ENCODE data around the gene CLSTN3. TPM values are rescaled to one million over a fixed set of nuclear protein-coding genes. Genes with fewer than 3 reads are reported as not detected.

CLSTN3 gene
- total RNA-seq, 4 donors from 2014 or later: 22.1 to 41.1 (median 31.7) TPM

Other genes starting within 250 kb of the CLSTN3 start
- 10 to 100 TPM in 1 of 4 donors, 1 to 10 TPM in 3; 6.4 to 11.5 (median 8.2) TPM for gene LRRC23, start 225.5 kb upstream of the CLSTN3 start, total RNA-seq
- gene ENO2, start 215.8 kb upstream of the CLSTN3 start, total RNA-seq: 1 to 10 TPM; 3.6 to 7.9 (median 6.1) TPM
- 100 to 1,000 TPM in 1 of 4 donors, 10 to 100 TPM in 3; 33.4 to 115 (median 64.0) TPM for gene ATN1, start 202.4 kb upstream of the CLSTN3 start, total RNA-seq
- gene RNU7-1, start 186.6 kb upstream of the CLSTN3 start, total RNA-seq: not detected
- 100 to 1,000 TPM; 341 to 526 (median 418) TPM for gene C12orf57, start 186.3 kb upstream of the CLSTN3 start, total RNA-seq
- gene PTPN6, start 179.0 kb upstream of the CLSTN3 start, total RNA-seq: 10 to 100 TPM; 31.8 to 44.5 (median 34.4) TPM
- 100 to 1,000 TPM; 176 to 256 (median 221) TPM for gene PHB2, start 159.7 kb upstream of the CLSTN3 start, total RNA-seq
- 10 to 100 TPM; 31.7 to 43.1 (median 34.7) TPM for gene EMG1, start 159.5 kb upstream of the CLSTN3 start, total RNA-seq
- gene LPCAT3, start 111.9 kb upstream of the CLSTN3 start, total RNA-seq: 10 to 100 TPM; 29.6 to 51.2 (median 48.4) TPM
- gene C1S, start 69.7 kb upstream of the CLSTN3 start, total RNA-seq: 100 to 1,000 TPM in 1 of 4 donors, 10 to 100 TPM in 3; 52.6 to 187 (median 59.3) TPM
- 100 to 1,000 TPM in 1 of 4 donors, 10 to 100 TPM in 3; 65.0 to 259 (median 84.7) TPM for gene C1R, start 37.9 kb upstream of the CLSTN3 start, total RNA-seq
- gene C1RL, start 21.2 kb upstream of the CLSTN3 start, total RNA-seq: 10 to 100 TPM; 38.1 to 42.3 (median 40.4) TPM
- 1 to 10 TPM in 1 of 4 donors, under 1 TPM in 1, not detected in 2; 0.26 to 2.5 TPM for gene RBP5, start 1.5 kb upstream of the CLSTN3 start, total RNA-seq
- 10 to 100 TPM; 20.5 to 46.4 (median 33.9) TPM for gene PEX5, start 59.3 kb downstream of the CLSTN3 start, total RNA-seq
- gene ACSM4, start 173.7 kb downstream of the CLSTN3 start, total RNA-seq: under 1 TPM in 1 of 4 donors, not detected in 3; 0.10 TPM